HG03159 (cell line): ENCODE data around the gene BRAT1.
"Not testable (repeated sequence)": the region's sequence is repeated elsewhere in the genome, so short reads cannot be mapped to it uniquely, and the experiment has no call there.

Experiments used
- ATAC-seq: cut with Tn5 transposase; IDR thresholded peaks from one replicate; pipeline ENCODE4 v1.9.1; 2021; ENCODE audit warnings: mild to moderate bottlenecking, moderate library complexity; ENCODE audit not compliant: unreplicated experiment

The BRAT1 gene

GRCh38 chr7:2539031-2539911, 16.1 kb downstream of the BRAT1 start:
- no peak for ATAC-seq

GRCh38 chr7:2537981-2538851, 17.1 kb downstream of the BRAT1 start:
- ATAC-seq = no peak

GRCh38 chr7:2535872-2536627, 19.3 kb downstream of the BRAT1 start:
- not testable (repeated sequence) for ATAC-seq

GRCh38 chr7:2534214-2534613, 21.1 kb downstream of the BRAT1 start:
- not testable (repeated sequence) for ATAC-seq

- not testable (repeated sequence) for ATAC-seq
Observed at GRCh38 chr7:2533566-2533965, 21.8 kb downstream of the BRAT1 start.

- not testable (repeated sequence) for ATAC-seq
Observed at GRCh38 chr7:2532816-2533215, 22.5 kb downstream of the BRAT1 start.

- ATAC-seq = not testable (repeated sequence)
Observed at GRCh38 chr7:2532199-2532772, 23.0 kb downstream of the BRAT1 start.

- ATAC-seq = not testable (repeated sequence)
Observed at GRCh38 chr7:2531796-2532110, 23.6 kb downstream of the BRAT1 start.

GRCh38 chr7:2530994-2531795, 24.1 kb downstream of the BRAT1 start:
- not testable (repeated sequence) for ATAC-seq

- ATAC-seq = no peak
Observed at GRCh38 chr7:2530071-2530987, 25.0 kb downstream of the BRAT1 start.

- peak; percentile 53 for ATAC-seq
Observed at GRCh38 chr7:2529161-2530070, 25.9 kb downstream of the BRAT1 start.

GRCh38 chr7:2528481-2529095, 26.7 kb downstream of the BRAT1 start:
- ATAC-seq = peak; percentile 6

- ATAC-seq = no peak
Observed at GRCh38 chr7:2527505-2528467, 27.5 kb downstream of the BRAT1 start.

GRCh38 chr7:2526659-2527504, 28.4 kb downstream of the BRAT1 start:
- no peak for ATAC-seq
